ENCODE results near the gene ARHGAP22.

- TF ChIP-seq EZH2 (IDR thresholded peaks at IDR 0.05; ENCODE audit: insufficient read depth, poor library complexity, severe bottlenecking) (no peak), EZH2phosphoT487 (IDR thresholded peaks at IDR 0.05; ENCODE audit: insufficient read depth, low read depth) (no peak)
Observed at GRCh38 chr10:48638739-48639527, 34.1 kb upstream of the ARHGAP22 start.
